A673 (cell line): ENCODE measurements around the gene TMEM255B. TPM values are rescaled to one million over a fixed set of nuclear protein-coding genes. Genes with fewer than 3 reads are reported as not detected.
"Not testable (repeated sequence)": the region's sequence is repeated elsewhere in the genome, so short reads cannot be mapped to it uniquely, and the experiment has no call there.

Source experiments
- BruUV-seq: library from RNA; stranded (reverse); fragments of 400-500 nt; replicated peaks from 2 replicates; lab custom pipeline; 2021; lab: Mats Ljungman, UMichigan
- CTCF ChIA-PET: fragments of 300-600 bp; sonication (Branson Sonifier 250); formaldehyde crosslinking; loops from one replicate; lab custom pipeline; 2022; ENCODE audit warnings: antibody characterized with exemption; lab: Charles Lee
- POLR2A ChIA-PET: fragments of 300-600 bp; sonication (Branson Sonifier 250); formaldehyde crosslinking; loops from one replicate; lab custom pipeline; 2022; ENCODE audit warnings: antibody characterized with exemption; ENCODE audit not compliant: low non-redundant PET; lab: Charles Lee
- DNase-seq: peaks from one replicate; pipeline ENCODE4 v3.0.0-alpha.2; 2015; ENCODE audit warnings: low spot score
- H3K27ac ChIP-seq: fragments of 200-600 bp; sonication (generic); 2 replicates; pipeline ENCODE4 v1.5.1; 2016; ENCODE audit warnings: mixed run types, low read depth, mild to moderate bottlenecking, mixed read lengths, antibody characterized with exemption, low read length; ENCODE audit not compliant: poor library complexity, severe bottlenecking
- H3K27me3 ChIP-seq: fragments of 200-600 bp; sonication (generic); replicated peaks from 2 replicates; pipeline ENCODE4 v1.6.1; 2017; ENCODE audit warnings: mixed run types, low read depth, mild to moderate bottlenecking, mixed read lengths, antibody characterized with exemption, low read length; ENCODE audit not compliant: insufficient read depth, poor library complexity
- H3K36me3 ChIP-seq: fragments of 200-600 bp; sonication (generic); 2 replicates; pipeline ENCODE4 v1.6.1; 2016; ENCODE audit warnings: mixed run types, mild to moderate bottlenecking, mixed read lengths, antibody characterized with exemption, low read length; ENCODE audit not compliant: insufficient read depth, poor library complexity, severe bottlenecking
- H3K4me1 ChIP-seq: fragments of 200-600 bp; sonication (generic); 2 replicates; pipeline ENCODE4 v1.6.1; 2017; ENCODE audit warnings: mixed run types, mild to moderate bottlenecking, mixed read lengths, antibody characterized with exemption, low read length; ENCODE audit not compliant: insufficient read depth, poor library complexity, severe bottlenecking
- H3K4me3 ChIP-seq: fragments of 200-600 bp; sonication (generic); 2 replicates; pipeline ENCODE4 v1.5.1; 2016; ENCODE audit warnings: low read depth, mixed run types, mild to moderate bottlenecking, mixed read lengths, low read length; ENCODE audit not compliant: poor library complexity, severe bottlenecking
- H3K9me3 ChIP-seq: fragments of 200-600 bp; sonication (generic); 2 replicates; pipeline ENCODE4 v1.6.1; 2016; ENCODE audit warnings: mixed run types, low read depth, mild to moderate bottlenecking, mixed read lengths, antibody characterized with exemption, low read length; ENCODE audit not compliant: poor library complexity, severe bottlenecking
- CTCF ChIP-seq: fragments of 300-800, 200-600 bp; sonication (generic); conservative IDR thresholded peaks from 2 replicates; pipeline ENCODE4 v1.5.1; 2017; ENCODE audit warnings: low read depth, mild to moderate bottlenecking, antibody characterized with exemption, low read length, moderate library complexity, mixed read lengths
- EZH2 ChIP-seq: fragments of 200-600 bp; sonication (generic); IDR thresholded peaks from 2 replicates; pipeline ENCODE4 v1.6.1; 2017; ENCODE audit warnings: borderline replicate concordance, low read depth, mild to moderate bottlenecking, mixed read lengths, antibody characterized with exemption, low read length; ENCODE audit not compliant: poor library complexity, severe bottlenecking
- intact Hi-C: fragments of 100-400 bp; cut with micrococcal nuclease; formaldehyde crosslinking; loops from one replicate; pipeline ENCODE4 v1.10.0; 2022; ENCODE audit not compliant: unreplicated experiment
- total RNA-seq: library from RNA; stranded (reverse); gene quantifications from 2 replicates; pipeline ENCODE4 v1.2.3, GENCODE V29; 2021

TMEM255B gene
- total RNA-seq, 1 experiment from 2014 or later, result 0.06 TPM

GRCh38 chr13:113794086-113794485 lies 35.1 kb downstream of the TMEM255B start:
- peaks cover 19% of the 10 kb centered on the region for H3K27me3 ChIP-seq
- no peak for TF ChIP-seq CTCF
- no peak for TF ChIP-seq EZH2
- H3K4me1 ChIP-seq, result no peaks in the 10 kb centered on the region
- CTCF ChIA-PET, result no interaction called here
- intact Hi-C loops, result no loop called here
- H3K4me3 ChIP-seq, result no peak overlapping the region
- H3K36me3 ChIP-seq, result no peaks in the 10 kb centered on the region
- no peak for DNase-seq
- POLR2A ChIA-PET, result no interaction called here
- no peak overlapping the region for H3K27ac ChIP-seq
- no TSS peak for BruUV-seq
- H3K9me3 ChIP-seq, result no peaks in the 10 kb centered on the region

DNA sequence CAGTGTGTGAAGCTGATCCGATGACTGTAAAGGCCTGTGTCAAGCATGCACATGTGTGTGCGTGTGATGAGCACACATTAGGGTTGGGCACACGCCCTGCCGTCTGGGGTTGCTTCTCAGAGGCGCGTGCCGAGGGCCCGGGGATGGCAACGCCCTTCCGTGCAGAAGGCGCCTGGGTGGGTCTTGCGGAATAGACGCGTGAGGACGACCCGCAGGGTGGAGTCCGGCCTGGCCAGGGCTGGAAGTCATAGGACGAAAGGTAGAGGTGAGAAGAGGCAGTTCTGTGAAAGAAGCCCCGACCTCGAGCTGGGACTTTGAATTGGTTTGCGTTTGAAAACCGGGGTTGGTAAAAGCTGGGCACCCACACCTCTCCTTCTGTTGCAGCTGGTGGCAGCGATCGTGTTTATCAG lies 35.7 kb downstream of the TMEM255B start:
- Histone ChIP-seq H3K4me3 (no peak overlapping the region), H3K27me3 (peaks cover 19% of the 10 kb centered on the region), H3K27ac (no peak overlapping the region), H3K36me3 (no peaks in the 10 kb centered on the region), H3K4me1 (no peaks in the 10 kb centered on the region), H3K9me3 (no peaks in the 10 kb centered on the region)
- intact Hi-C loops, result no loop called here
- POLR2A ChIA-PET, result no interaction called here
- TF ChIP-seq EZH2, result no peak
- TF ChIP-seq CTCF, result no peak
- CTCF ChIA-PET, result no interaction called here
- DNase-seq, result no peak
- no TSS peak for BruUV-seq

- POLR2A ChIA-PET, H3K27ac ChIP-seq, CTCF ChIA-PET, intact Hi-C loops, H3K9me3 ChIP-seq, H3K36me3 ChIP-seq, H3K4me1 ChIP-seq, DNase-seq, BruUV-seq, H3K4me3 ChIP-seq: not testable (repeated sequence)
- peaks cover 19% of the 10 kb centered on the region for H3K27me3 ChIP-seq
Observed at GRCh38 chr13:113795362-113795761, 36.3 kb downstream of the TMEM255B start.

DNA sequence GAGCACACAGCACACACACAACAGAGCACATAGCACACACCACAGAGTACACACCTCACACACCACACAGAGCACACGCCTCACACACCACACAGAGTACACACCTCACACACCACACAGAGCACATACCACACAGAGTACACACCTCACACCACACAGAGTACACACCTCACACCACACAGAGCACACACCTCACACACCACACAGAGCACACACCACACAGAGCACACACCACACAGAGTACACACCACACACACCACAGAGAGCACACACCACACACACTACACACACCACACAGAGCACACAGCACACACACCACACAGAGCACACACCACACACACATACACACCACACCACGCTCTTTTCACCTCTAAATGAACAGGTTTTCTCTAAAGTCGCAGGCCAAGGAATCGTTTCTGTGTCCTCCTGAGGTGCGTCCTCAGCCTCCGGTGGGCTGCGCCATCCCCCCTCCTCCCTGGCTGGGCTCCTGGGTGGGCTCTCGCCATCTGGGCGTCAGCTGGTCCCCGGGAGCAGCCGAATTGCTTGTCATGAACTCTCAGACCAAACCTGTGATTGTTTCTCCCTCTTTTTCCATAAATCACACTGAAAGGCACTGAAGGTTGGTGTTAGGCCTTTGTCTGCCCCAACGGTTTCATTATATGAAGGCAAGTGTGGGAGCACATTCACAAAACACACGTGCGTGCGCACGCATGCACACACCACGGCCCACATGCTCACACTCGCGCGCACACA lies 37.4 kb downstream of the TMEM255B start:
- peaks cover 18% of the 10 kb centered on the region for H3K27me3 ChIP-seq
- ChIA-PET CTCF (no interaction called here), POLR2A (no interaction called here)
- DNase-seq, result no peak
- no peak overlapping the region for H3K4me3 ChIP-seq
- no peaks in the 10 kb centered on the region for H3K9me3 ChIP-seq
- TF ChIP-seq CTCF (no peak), EZH2 (no peak)
- H3K36me3 ChIP-seq, result no peaks in the 10 kb centered on the region
- no TSS peak for BruUV-seq
- intact Hi-C loops, result no loop called here
- no peaks in the 10 kb centered on the region for H3K4me1 ChIP-seq
- H3K27ac ChIP-seq, result no peak overlapping the region
